GM12891 (cell line): ENCODE data around the gene POTEH.
"Not testable (repeated sequence)": the region's sequence is repeated elsewhere in the genome, so short reads cannot be mapped to it uniquely, and the experiment has no call there.

Experiments
- POLR2A ChIP-seq: IDR thresholded peaks from 2 replicates; pipeline ENCODE4 v1.6.1; 2011; ENCODE audit warnings: low read depth, low read length, control low read depth
- POLR2AphosphoS5 ChIP-seq: IDR thresholded peaks from 2 replicates; pipeline ENCODE4 v1.6.1; 2011; ENCODE audit warnings: low read depth, low read length, control low read depth
- POU2F2 ChIP-seq: IDR thresholded peaks from 2 replicates; pipeline ENCODE4 v1.6.1; 2011; ENCODE audit warnings: low read depth, mild to moderate bottlenecking, control low read depth, low read length, moderate library complexity

DNA sequence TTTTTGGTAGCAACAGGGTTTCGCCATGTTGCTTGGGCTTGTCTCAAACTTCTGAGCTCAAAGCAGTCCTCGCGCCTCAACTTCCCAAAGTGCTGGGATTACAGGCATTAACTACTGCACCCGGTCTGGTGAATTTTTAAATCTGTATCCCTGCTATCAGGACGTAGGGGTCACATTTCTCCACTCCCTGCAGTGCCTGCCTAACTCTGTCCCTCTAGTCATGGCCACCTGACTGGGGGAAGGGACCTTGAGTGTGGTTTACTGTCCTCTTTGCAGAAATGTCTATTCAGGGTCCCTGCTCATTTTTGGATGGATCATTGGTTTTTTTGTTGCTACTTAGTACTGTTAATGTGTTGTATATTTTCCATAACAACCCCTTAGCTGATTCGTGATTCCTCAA, 37.1 kb upstream of the POTEH start:
- TF ChIP-seq POLR2A, POU2F2, POLR2AphosphoS5: not testable (repeated sequence)
